GM23248 (cell line): ENCODE results near the gene PSMD12. TPM values are rescaled to one million over a fixed set of nuclear protein-coding genes. Genes with fewer than 3 reads are reported as not detected.
"Not testable (repeated sequence)": the region's sequence is repeated elsewhere in the genome, so short reads cannot be mapped to it uniquely, and the experiment has no call there.

Source experiments
- DNase-seq: peaks from one replicate; pipeline ENCODE4 v3.0.0-alpha.2; 2015
- H2AFZ ChIP-seq: fragments of 200-600 bp; sonication (generic); 2 replicates; pipeline ENCODE4 v1.6.1; 2016; ENCODE audit warnings: antibody characterized with exemption
- H3F3A ChIP-seq: fragments of 200-600 bp; sonication (generic); 2 replicates; pipeline ENCODE4 v1.6.1; 2016; ENCODE audit warnings: mild to moderate bottlenecking, antibody characterized with exemption, mixed run types; ENCODE audit not compliant: insufficient read depth
- H3K27ac ChIP-seq: fragments of 200-600 bp; sonication (generic); 2 replicates; pipeline ENCODE4 v1.5.1; 2016; ENCODE audit warnings: mild to moderate bottlenecking
- H3K27me3 ChIP-seq: fragments of 200-600 bp; sonication (generic); replicated peaks from 2 replicates; pipeline ENCODE4 v1.6.1; 2016; ENCODE audit warnings: mild to moderate bottlenecking; ENCODE audit not compliant: insufficient read depth
- H3K36me3 ChIP-seq: fragments of 200-600 bp; sonication (generic); 2 replicates; pipeline ENCODE4 v1.6.1; 2016; ENCODE audit warnings: low read depth, mild to moderate bottlenecking
- H3K4me1 ChIP-seq: fragments of 200-600 bp; sonication (generic); 2 replicates; pipeline ENCODE4 v1.6.1; 2016; ENCODE audit warnings: mild to moderate bottlenecking; ENCODE audit not compliant: insufficient read depth
- H3K4me2 ChIP-seq: fragments of 200-600 bp; sonication (generic); one replicate; pipeline ENCODE4 v1.6.1; 2016; ENCODE audit warnings: mild to moderate bottlenecking; ENCODE audit not compliant: unreplicated experiment
- H3K4me3 ChIP-seq: fragments of 200-600 bp; sonication (generic); 2 replicates; pipeline ENCODE4 v1.5.1; 2016; ENCODE audit warnings: mild to moderate bottlenecking
- H3K79me2 ChIP-seq: fragments of 200-600 bp; sonication (generic); 2 replicates; pipeline ENCODE4 v1.6.1; 2016; ENCODE audit warnings: mild to moderate bottlenecking; ENCODE audit not compliant: insufficient read depth
- H3K9ac ChIP-seq: fragments of 200-600 bp; sonication (generic); 2 replicates; pipeline ENCODE4 v1.6.1; 2016; ENCODE audit warnings: mild to moderate bottlenecking
- H3K9me2 ChIP-seq: fragments of 200-600 bp; sonication (generic); 2 replicates; pipeline ENCODE4 v1.6.1; 2016; ENCODE audit warnings: mixed run types, mild to moderate bottlenecking, moderate library complexity; ENCODE audit not compliant: insufficient read depth
- H3K9me3 ChIP-seq: fragments of 200-600 bp; sonication (generic); one replicate; pipeline ENCODE4 v1.6.1; 2017; ENCODE audit warnings: low read depth
- H4K20me1 ChIP-seq: fragments of 200-600 bp; sonication (generic); 2 replicates; pipeline ENCODE4 v1.6.0; 2016; ENCODE audit not compliant: insufficient read depth
- EZH2 ChIP-seq: fragments of 200-600 bp; sonication (generic); IDR thresholded peaks from 2 replicates; pipeline ENCODE4 v1.6.1; 2018; ENCODE audit warnings: antibody characterized with exemption, mild to moderate bottlenecking; ENCODE audit not compliant: insufficient read depth, poor library complexity, severe bottlenecking
- EZH2phosphoT487 ChIP-seq: fragments of 200-600 bp; sonication (generic); IDR thresholded peaks from 2 replicates; pipeline ENCODE4 v1.6.1; 2018; ENCODE audit warnings: antibody characterized with exemption, moderate library complexity, mild to moderate bottlenecking, low read depth; ENCODE audit not compliant: insufficient read depth
- WGBS, 2 experiments: methylation state at CpG; one replicate each; pipeline ENCODE4 v1.1.6; 2015 to 2017; ENCODE audit warnings: low lambda C conversion rate in 2 of 2, low coverage in 1 of 2; ENCODE audit errors: missing lambda C conversion rate in 2 of 2; 5-methylcytosine and 5-hydroxymethylcytosine counted together
- in situ Hi-C: fragments of 300-500 bp; cut with MboI; formaldehyde crosslinking; loops from 2 replicates; pipeline ENCODE4 v1.15.0; 2020
- polyA plus RNA-seq: library from polyadenylated mRNA; unstranded; fragments of >200 nt; fragmentation: Nextera tagmentation; extraction: Ambion mirVana; gene quantifications from 2 replicates; pipeline ENCODE4 v1.2.1, GENCODE V29; 2016
- total RNA-seq: library from RNA; depleted of rRNA; stranded (reverse); fragments of >200 nt; shearing (Covaris generic); gene quantifications from 2 replicates; pipeline ENCODE4 v1.2.3, GENCODE V29; 2014

The PSMD12 gene
- total and polyA plus RNA-seq, 2 experiments from 2014 or later, result 31.9 to 85.3 TPM

- Histone ChIP-seq H3K9me3 (no peaks in the 10 kb centered on the region), H3K4me1 (no peaks in the 10 kb centered on the region), H3K27ac (no peak overlapping the region), H3K4me2 (no peak overlapping the region), H3K27me3 (no peaks in the 10 kb centered on the region), H3F3A (no peaks in the 10 kb centered on the region; the same call in 1 of the 2 replicates), H2AFZ (no peak overlapping the region), H3K9ac (no peak overlapping the region), H3K9me2 (no peaks in the 10 kb centered on the region), H3K79me2 (peaks cover 91% of the 10 kb centered on the region), H3K36me3 (no peaks in the 10 kb centered on the region), H4K20me1 (no peaks in the 10 kb centered on the region), H3K4me3 (no peak overlapping the region)
- no peak for DNase-seq
- TF ChIP-seq EZH2 (no peak), EZH2phosphoT487 (no peak)
- 97 to 99% methylated on average over 5 of the region's 5 CpGs for WGBS, 2 experiments
- in situ Hi-C loops, result no loop called here
Observed at GRCh38 chr17:67413388-67413787, 47.0 kb upstream of the PSMD12 start.

GRCh38 chr17:67412941-67413340, 46.6 kb upstream of the PSMD12 start:
- Histone ChIP-seq H3K4me2 (no peak overlapping the region), H3K27me3 (no peaks in the 10 kb centered on the region), H3K9me3 (no peaks in the 10 kb centered on the region), H3K9ac (no peak overlapping the region), H3K4me3 (no peak overlapping the region), H3K36me3 (no peaks in the 10 kb centered on the region), H3K4me1 (no peaks in the 10 kb centered on the region), H3K9me2 (no peaks in the 10 kb centered on the region), H3K27ac (no peak overlapping the region), H2AFZ (no peak overlapping the region), H3F3A (no peaks in the 10 kb centered on the region; the same call in 1 of the 2 replicates), H4K20me1 (no peaks in the 10 kb centered on the region), H3K79me2 (peaks cover 91% of the 10 kb centered on the region)
- WGBS, 2 experiments, result 93 to 95% methylated on average over 2 of the region's 2 CpGs
- TF ChIP-seq EZH2 (no peak), EZH2phosphoT487 (no peak)
- DNase-seq, result no peak
- in situ Hi-C loops, result no loop called here

GRCh38 chr17:67412032-67412431, 45.7 kb upstream of the PSMD12 start:
- H3K27ac ChIP-seq, result no peak overlapping the region
- 69 to 75% methylated on average over 4 of the region's 4 CpGs for WGBS, 2 experiments
- H3K9me2 ChIP-seq, result no peaks in the 10 kb centered on the region
- DNase-seq, result no peak
- H3K79me2 ChIP-seq, result peaks cover 91% of the 10 kb centered on the region
- no peak overlapping the region for H2AFZ ChIP-seq
- no peak overlapping the region for H3K9ac ChIP-seq
- no peaks in the 10 kb centered on the region for H3K36me3 ChIP-seq
- TF ChIP-seq EZH2phosphoT487 (no peak), EZH2 (no peak)
- no peaks in the 10 kb centered on the region for H3K4me1 ChIP-seq
- H3K9me3 ChIP-seq, result no peaks in the 10 kb centered on the region
- H3K4me2 ChIP-seq, result no peak overlapping the region
- H4K20me1 ChIP-seq, result no peaks in the 10 kb centered on the region
- in situ Hi-C loops, result no loop called here
- H3K4me3 ChIP-seq, result no peak overlapping the region
- H3K27me3 ChIP-seq, result no peaks in the 10 kb centered on the region
- no peaks in the 10 kb centered on the region; the same call in 1 of the 2 replicates for H3F3A ChIP-seq

- no peaks in the 10 kb centered on the region for H3K4me1 ChIP-seq
- DNase-seq, result no peak
- H3K36me3 ChIP-seq, result no peaks in the 10 kb centered on the region
- no peaks in the 10 kb centered on the region for H4K20me1 ChIP-seq
- no peaks in the 10 kb centered on the region for H3K9me2 ChIP-seq
- H3K4me2 ChIP-seq, result no peak overlapping the region
- H2AFZ ChIP-seq, result no peak overlapping the region
- no peaks in the 10 kb centered on the region for H3K27me3 ChIP-seq
- H3K4me3 ChIP-seq, result no peak overlapping the region
- WGBS, 2 experiments, result 81 to 85% methylated on average over 4 of the region's 4 CpGs
- H3K9me3 ChIP-seq, result no peaks in the 10 kb centered on the region
- in situ Hi-C loops, result no loop called here
- H3K79me2 ChIP-seq, result peaks cover 94% of the 10 kb centered on the region
- TF ChIP-seq EZH2 (no peak), EZH2phosphoT487 (no peak)
- H3K9ac ChIP-seq, result no peak overlapping the region
- no peak overlapping the region for H3K27ac ChIP-seq
- no peaks in the 10 kb centered on the region; the same call in 1 of the 2 replicates for H3F3A ChIP-seq
Observed at GRCh38 chr17:67411397-67411796, 45.0 kb upstream of the PSMD12 start.

- H4K20me1 ChIP-seq, DNase-seq, H3K4me1 ChIP-seq, H3K9me2 ChIP-seq, H3F3A ChIP-seq, H3K4me3 ChIP-seq, H3K4me2 ChIP-seq, H3K36me3 ChIP-seq, H3K9ac ChIP-seq, H2AFZ ChIP-seq, H3K27ac ChIP-seq, H3K27me3 ChIP-seq, in situ Hi-C loops, H3K9me3 ChIP-seq: not testable (repeated sequence)
- H3K79me2 ChIP-seq, result peaks cover 95% of the 10 kb centered on the region
- whole genome bisulfite sequencing, 2 experiments, result 87 to 89% methylated on average over 3 of the region's 3 CpGs
Observed at GRCh38 chr17:67408455-67408830, 42.1 kb upstream of the PSMD12 start.
